A673 (cell line): ENCODE results near the gene NAAA. TPM values are rescaled to one million over a fixed set of nuclear protein-coding genes. Genes with fewer than 3 reads are reported as not detected.

Experiments used
- BruUV-seq: library from RNA; stranded (reverse); fragments of 400-500 nt; replicated peaks from 2 replicates; lab custom pipeline; 2021; lab: Mats Ljungman, UMichigan
- CTCF ChIA-PET: fragments of 300-600 bp; sonication (Branson Sonifier 250); formaldehyde crosslinking; loops from one replicate; lab custom pipeline; 2022; ENCODE audit warnings: antibody characterized with exemption; lab: Charles Lee
- POLR2A ChIA-PET: fragments of 300-600 bp; sonication (Branson Sonifier 250); formaldehyde crosslinking; loops from one replicate; lab custom pipeline; 2022; ENCODE audit warnings: antibody characterized with exemption; ENCODE audit not compliant: low non-redundant PET; lab: Charles Lee
- DNase-seq: peaks from one replicate; pipeline ENCODE4 v3.0.0-alpha.2; 2015; ENCODE audit warnings: low spot score
- H3K27ac ChIP-seq: fragments of 200-600 bp; sonication (generic); 2 replicates; pipeline ENCODE4 v1.5.1; 2016; ENCODE audit warnings: mixed run types, low read depth, mild to moderate bottlenecking, mixed read lengths, antibody characterized with exemption, low read length; ENCODE audit not compliant: poor library complexity, severe bottlenecking
- H3K27me3 ChIP-seq: fragments of 200-600 bp; sonication (generic); replicated peaks from 2 replicates; pipeline ENCODE4 v1.6.1; 2017; ENCODE audit warnings: mixed run types, low read depth, mild to moderate bottlenecking, mixed read lengths, antibody characterized with exemption, low read length; ENCODE audit not compliant: insufficient read depth, poor library complexity
- H3K36me3 ChIP-seq: fragments of 200-600 bp; sonication (generic); 2 replicates; pipeline ENCODE4 v1.6.1; 2016; ENCODE audit warnings: mixed run types, mild to moderate bottlenecking, mixed read lengths, antibody characterized with exemption, low read length; ENCODE audit not compliant: insufficient read depth, poor library complexity, severe bottlenecking
- H3K4me1 ChIP-seq: fragments of 200-600 bp; sonication (generic); 2 replicates; pipeline ENCODE4 v1.6.1; 2017; ENCODE audit warnings: mixed run types, mild to moderate bottlenecking, mixed read lengths, antibody characterized with exemption, low read length; ENCODE audit not compliant: insufficient read depth, poor library complexity, severe bottlenecking
- H3K4me3 ChIP-seq: fragments of 200-600 bp; sonication (generic); 2 replicates; pipeline ENCODE4 v1.5.1; 2016; ENCODE audit warnings: low read depth, mixed run types, mild to moderate bottlenecking, mixed read lengths, low read length; ENCODE audit not compliant: poor library complexity, severe bottlenecking
- H3K9me3 ChIP-seq: fragments of 200-600 bp; sonication (generic); 2 replicates; pipeline ENCODE4 v1.6.1; 2016; ENCODE audit warnings: mixed run types, low read depth, mild to moderate bottlenecking, mixed read lengths, antibody characterized with exemption, low read length; ENCODE audit not compliant: poor library complexity, severe bottlenecking
- EZH2 ChIP-seq: fragments of 200-600 bp; sonication (generic); IDR thresholded peaks from 2 replicates; pipeline ENCODE4 v1.6.1; 2017; ENCODE audit warnings: borderline replicate concordance, low read depth, mild to moderate bottlenecking, mixed read lengths, antibody characterized with exemption, low read length; ENCODE audit not compliant: poor library complexity, severe bottlenecking
- intact Hi-C: fragments of 100-400 bp; cut with micrococcal nuclease; formaldehyde crosslinking; loops from one replicate; pipeline ENCODE4 v1.10.0; 2022; ENCODE audit not compliant: unreplicated experiment
- total RNA-seq: library from RNA; stranded (reverse); gene quantifications from 2 replicates; pipeline ENCODE4 v1.2.3, GENCODE V29; 2021
- TF ChIP-seq, protein P1 (sequence below): fragments of 300-800, 200-600 bp; sonication (generic); conservative IDR thresholded peaks from 2 replicates; pipeline ENCODE4 v1.5.1; 2017; ENCODE audit warnings: low read depth, mild to moderate bottlenecking, antibody characterized with exemption, low read length, moderate library complexity, mixed read lengths

NAAA gene
- total RNA-seq, 1 experiment from 2014 or later = 4.7 TPM

DNA sequence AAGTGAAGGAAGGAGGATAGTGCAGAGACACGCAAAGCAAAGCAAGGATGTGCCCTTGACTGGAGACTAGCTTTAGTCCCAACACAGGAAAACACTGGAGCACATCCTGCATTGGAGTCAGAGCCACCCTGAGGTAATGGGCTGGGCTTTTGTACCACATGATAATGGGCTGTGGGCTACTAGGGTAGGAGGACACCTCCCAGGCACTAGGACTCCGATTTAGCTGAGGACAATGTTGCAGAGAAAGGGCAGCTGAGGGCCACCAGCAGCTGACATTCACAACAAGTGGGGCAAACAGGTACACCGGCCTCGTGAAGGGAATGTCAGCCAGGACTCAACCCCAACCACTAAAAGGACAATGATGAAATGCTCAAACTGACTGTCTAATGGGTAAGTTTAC lies 39.8 kb upstream of the NAAA start:
- no TSS peak for BruUV-seq
- intact Hi-C loops = no loop called here
- no peaks in the 10 kb centered on the region for H3K9me3 ChIP-seq
- H3K36me3 ChIP-seq = peaks cover 30% of the 10 kb centered on the region
- no peaks in the 10 kb centered on the region for H3K27me3 ChIP-seq
- no peak overlapping the region for H3K27ac ChIP-seq
- no peaks in the 10 kb centered on the region for H3K4me1 ChIP-seq
- CTCF ChIA-PET = no interaction called here
- TF ChIP-seq, protein P1, sequence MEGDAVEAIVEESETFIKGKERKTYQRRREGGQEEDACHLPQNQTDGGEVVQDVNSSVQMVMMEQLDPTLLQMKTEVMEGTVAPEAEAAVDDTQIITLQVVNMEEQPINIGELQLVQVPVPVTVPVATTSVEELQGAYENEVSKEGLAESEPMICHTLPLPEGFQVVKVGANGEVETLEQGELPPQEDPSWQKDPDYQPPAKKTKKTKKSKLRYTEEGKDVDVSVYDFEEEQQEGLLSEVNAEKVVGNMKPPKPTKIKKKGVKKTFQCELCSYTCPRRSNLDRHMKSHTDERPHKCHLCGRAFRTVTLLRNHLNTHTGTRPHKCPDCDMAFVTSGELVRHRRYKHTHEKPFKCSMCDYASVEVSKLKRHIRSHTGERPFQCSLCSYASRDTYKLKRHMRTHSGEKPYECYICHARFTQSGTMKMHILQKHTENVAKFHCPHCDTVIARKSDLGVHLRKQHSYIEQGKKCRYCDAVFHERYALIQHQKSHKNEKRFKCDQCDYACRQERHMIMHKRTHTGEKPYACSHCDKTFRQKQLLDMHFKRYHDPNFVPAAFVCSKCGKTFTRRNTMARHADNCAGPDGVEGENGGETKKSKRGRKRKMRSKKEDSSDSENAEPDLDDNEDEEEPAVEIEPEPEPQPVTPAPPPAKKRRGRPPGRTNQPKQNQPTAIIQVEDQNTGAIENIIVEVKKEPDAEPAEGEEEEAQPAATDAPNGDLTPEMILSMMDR = no peak
- no peak for TF ChIP-seq EZH2
- no peak overlapping the region for H3K4me3 ChIP-seq
- POLR2A ChIA-PET = no interaction called here
- DNase-seq = no peak

DNA sequence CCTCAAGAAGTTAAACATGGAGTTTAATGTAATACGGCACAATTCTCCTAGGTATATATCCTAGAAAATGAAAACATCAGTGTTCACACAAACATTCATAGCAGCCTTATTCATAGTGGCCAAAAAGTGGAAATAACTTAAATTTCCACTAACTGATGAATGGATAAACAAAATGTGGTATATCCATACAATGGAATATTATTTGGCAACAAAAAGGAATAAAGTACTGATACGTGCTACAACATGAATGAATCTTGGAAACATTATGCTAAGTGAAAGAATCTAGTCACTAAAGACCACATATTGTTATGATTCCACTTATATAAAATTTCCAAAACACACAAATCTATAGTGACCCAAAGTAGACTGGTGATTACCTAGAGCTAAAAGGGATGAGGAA lies 35.4 kb upstream of the NAAA start:
- peaks cover 28% of the 10 kb centered on the region for H3K36me3 ChIP-seq
- H3K4me1 ChIP-seq = no peaks in the 10 kb centered on the region
- no TSS peak for BruUV-seq
- H3K9me3 ChIP-seq = no peaks in the 10 kb centered on the region
- intact Hi-C loops = no loop called here
- no peak overlapping the region for H3K4me3 ChIP-seq
- no peaks in the 10 kb centered on the region for H3K27me3 ChIP-seq
- H3K27ac ChIP-seq = no peak overlapping the region
- CTCF ChIA-PET = no interaction called here
- no peak for DNase-seq
- POLR2A ChIA-PET = no interaction called here
- TF ChIP-seq, protein P1 = no peak
- no peak for TF ChIP-seq EZH2

DNA sequence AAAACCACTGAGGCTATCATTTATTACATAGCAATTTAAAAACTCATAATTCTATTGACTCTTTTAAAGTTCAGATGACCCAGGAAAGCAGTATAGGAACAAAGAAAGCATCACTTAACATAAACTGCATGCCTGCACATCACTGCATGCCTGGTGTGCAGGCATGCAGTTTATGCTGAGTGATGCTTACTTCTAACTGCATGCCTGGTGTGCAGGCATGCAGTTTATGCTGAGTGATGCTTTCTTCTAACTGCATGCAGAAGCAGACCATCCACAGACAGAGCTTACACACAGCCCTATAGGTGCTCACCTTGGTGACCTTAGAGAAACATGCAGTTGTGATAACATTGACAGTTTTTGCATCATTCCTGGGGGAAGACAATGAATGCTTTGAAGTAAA lies 33.0 kb upstream of the NAAA start:
- BruUV-seq = no TSS peak
- DNase-seq = no peak
- Histone ChIP-seq H3K4me1 (no peaks in the 10 kb centered on the region), H3K27me3 (no peaks in the 10 kb centered on the region), H3K36me3 (peaks cover 39% of the 10 kb centered on the region), H3K9me3 (no peaks in the 10 kb centered on the region), H3K27ac (no peak overlapping the region), H3K4me3 (no peak overlapping the region)
- CTCF ChIA-PET = no interaction called here
- intact Hi-C loops = no loop called here
- no peak for TF ChIP-seq EZH2
- TF ChIP-seq, protein P1 = no peak
- POLR2A ChIA-PET = no interaction called here
